Measurements from ENCODE around the gene CPHXL2.

The CPHXL2 gene

GRCh38 chr16:75635036-75635435 is 41.8 kb downstream of the CPHXL2 start:
- no peak for ATAC-seq (ENCODE audit: low read depth)
- TF ChIP-seq CTCF (IDR thresholded peaks at IDR 0.05; ENCODE audit: poor library complexity, severe bottlenecking): no peak
- Histone ChIP-seq H3K27me3 (ENCODE audit: insufficient read depth, poor library complexity, severe bottlenecking) (no peaks in the 10 kb centered on the region), H3K9me3 (ENCODE audit: severe bottlenecking) (no peaks in the 10 kb centered on the region), H3K36me3 (ENCODE audit: low read depth) (peaks cover 100% of the 10 kb centered on the region), H3K4me3 (ENCODE audit: severe bottlenecking) (no peak overlapping the region), H3K27ac (ENCODE audit: poor library complexity, severe bottlenecking) (no peak overlapping the region), H3K4me1 (ENCODE audit: insufficient read depth, poor library complexity, severe bottlenecking) (no peaks in the 10 kb centered on the region)
- no peak for DNase-seq (ENCODE audit: low spot score)

GRCh38 chr16:75632857-75633256 is 44.0 kb downstream of the CPHXL2 start:
- DNase-seq (ENCODE audit: low spot score) (no peak), ATAC-seq (ENCODE audit: low read depth) (no peak)
- Histone ChIP-seq H3K4me1 (ENCODE audit: insufficient read depth, poor library complexity, severe bottlenecking) (no peaks in the 10 kb centered on the region), H3K27ac (ENCODE audit: poor library complexity, severe bottlenecking) (no peak overlapping the region), H3K4me3 (ENCODE audit: severe bottlenecking) (no peak overlapping the region), H3K36me3 (ENCODE audit: low read depth) (peaks cover 100% of the 10 kb centered on the region), H3K27me3 (ENCODE audit: insufficient read depth, poor library complexity, severe bottlenecking) (no peaks in the 10 kb centered on the region), H3K9me3 (ENCODE audit: severe bottlenecking) (no peaks in the 10 kb centered on the region)
- TF ChIP-seq CTCF (IDR thresholded peaks at IDR 0.05; ENCODE audit: poor library complexity, severe bottlenecking): no peak

- H3K27me3 ChIP-seq (ENCODE audit: insufficient read depth, poor library complexity, severe bottlenecking): no peaks in the 10 kb centered on the region
- H3K9me3 ChIP-seq (ENCODE audit: severe bottlenecking): no peaks in the 10 kb centered on the region
- no peak for DNase-seq (ENCODE audit: low spot score)
- H3K36me3 ChIP-seq (ENCODE audit: low read depth): peaks cover 94% of the 10 kb centered on the region
- ATAC-seq (ENCODE audit: low read depth): no peak
- H3K4me3 ChIP-seq (ENCODE audit: severe bottlenecking): no peak overlapping the region
- H3K4me1 ChIP-seq (ENCODE audit: insufficient read depth, poor library complexity, severe bottlenecking): no peaks in the 10 kb centered on the region
- H3K27ac ChIP-seq (ENCODE audit: poor library complexity, severe bottlenecking): no peak overlapping the region
- no peak for TF ChIP-seq CTCF (IDR thresholded peaks at IDR 0.05; ENCODE audit: poor library complexity, severe bottlenecking)
These were observed 46.8 kb downstream of the CPHXL2 start for GRCh38 chr16:75630052-75630451.

- Histone ChIP-seq H3K9me3 (ENCODE audit: severe bottlenecking) (no peaks in the 10 kb centered on the region), H3K27ac (ENCODE audit: poor library complexity, severe bottlenecking) (no peak overlapping the region), H3K27me3 (ENCODE audit: insufficient read depth, poor library complexity, severe bottlenecking) (no peaks in the 10 kb centered on the region), H3K4me3 (ENCODE audit: severe bottlenecking) (no peak overlapping the region), H3K4me1 (ENCODE audit: insufficient read depth, poor library complexity, severe bottlenecking) (no peaks in the 10 kb centered on the region), H3K36me3 (ENCODE audit: low read depth) (peaks cover 87% of the 10 kb centered on the region)
- DNase-seq (ENCODE audit: low spot score) (no peak), ATAC-seq (ENCODE audit: low read depth) (no peak)
- no peak for TF ChIP-seq CTCF (IDR thresholded peaks at IDR 0.05; ENCODE audit: poor library complexity, severe bottlenecking)
These were observed 47.7 kb downstream of the CPHXL2 start for GRCh38 chr16:75629132-75629531.

GRCh38 chr16:75628351-75628750 is 48.5 kb downstream of the CPHXL2 start:
- peaks cover 79% of the 10 kb centered on the region for H3K36me3 ChIP-seq (ENCODE audit: low read depth)
- no peaks in the 10 kb centered on the region for H3K27me3 ChIP-seq (ENCODE audit: insufficient read depth, poor library complexity, severe bottlenecking)
- no peak for TF ChIP-seq CTCF (IDR thresholded peaks at IDR 0.05; ENCODE audit: poor library complexity, severe bottlenecking)
- H3K27ac ChIP-seq (ENCODE audit: poor library complexity, severe bottlenecking): no peak overlapping the region
- no peak overlapping the region for H3K4me3 ChIP-seq (ENCODE audit: severe bottlenecking)
- DNase-seq (ENCODE audit: low spot score) (no peak), ATAC-seq (ENCODE audit: low read depth) (no peak)
- H3K9me3 ChIP-seq (ENCODE audit: severe bottlenecking): no peaks in the 10 kb centered on the region
- no peaks in the 10 kb centered on the region for H3K4me1 ChIP-seq (ENCODE audit: insufficient read depth, poor library complexity, severe bottlenecking)

All from RWPE2 (cell line).